ENCODE measurements around the gene BMPR1B. TPM values are rescaled to one million over a fixed set of nuclear protein-coding genes. Genes with fewer than 3 reads are reported as not detected.

The BMPR1B gene
- total RNA-seq, 1 experiment from 2014 or later: 0.35 TPM

- H2BK5ac ChIP-seq (ENCODE audit: insufficient read length, low read length): no peak overlapping the region
- H2AK5ac ChIP-seq (ENCODE audit: insufficient read length, low read length): no peak overlapping the region
- no peak overlapping the region for H3K4ac ChIP-seq (ENCODE audit: low read depth, low read length)
- no peak overlapping the region for H4K5ac ChIP-seq (ENCODE audit: insufficient read length, low read depth, low read length)
- H3T11ph ChIP-seq (ENCODE audit: low read length): no peak overlapping the region
- no peaks in the 10 kb centered on the region for H3K79me1 ChIP-seq (ENCODE audit: insufficient read depth, low read depth, low read length, poor library complexity, severe bottlenecking)
- Mint-ChIP-seq H3K36me3 (ENCODE audit: insufficient read depth in 1 of 3, low read depth in 3 of 3) (no peaks in the 10 kb centered on the region; a peak in 1 of 7 replicates), H3K4me1 (peaks cover 5 to 10% of the 10 kb centered on the region in 2 experiments), H3K27ac (no peak overlapping the region), H3K4me3 (no peak overlapping the region), H3K27me3 (ENCODE audit: low read depth) (no peaks in the 10 kb centered on the region; the same call in 1 of the 2 replicates), H3K9me3 (no peaks in the 10 kb centered on the region)
- no peak overlapping the region for H4K8ac ChIP-seq (replicated peaks; ENCODE audit: insufficient read length, low read depth, low read length)
- H4K20me1 ChIP-seq (ENCODE audit: control insufficient read depth, insufficient read depth, insufficient read length): no peaks in the 10 kb centered on the region
- no peaks in the 10 kb centered on the region for H3K4me1 ChIP-seq (ENCODE audit: insufficient read depth, low read length)
- no peak overlapping the region for H3K4me2 ChIP-seq (ENCODE audit: insufficient read depth, insufficient read length, low read length)
- no peak for DNase-seq
- no peak overlapping the region for H2BK20ac ChIP-seq (ENCODE audit: low read depth, low read length, poor library complexity, severe bottlenecking)
- H2BK120ac ChIP-seq (ENCODE audit: low read depth, low read length, poor library complexity, severe bottlenecking): no peak overlapping the region
- H3K56ac ChIP-seq (ENCODE audit: insufficient read length, low read depth, low read length): no peak overlapping the region
- no peak overlapping the region for H2BK15ac ChIP-seq (ENCODE audit: low read depth, low read length)
- TF ChIP-seq, protein P1, sequence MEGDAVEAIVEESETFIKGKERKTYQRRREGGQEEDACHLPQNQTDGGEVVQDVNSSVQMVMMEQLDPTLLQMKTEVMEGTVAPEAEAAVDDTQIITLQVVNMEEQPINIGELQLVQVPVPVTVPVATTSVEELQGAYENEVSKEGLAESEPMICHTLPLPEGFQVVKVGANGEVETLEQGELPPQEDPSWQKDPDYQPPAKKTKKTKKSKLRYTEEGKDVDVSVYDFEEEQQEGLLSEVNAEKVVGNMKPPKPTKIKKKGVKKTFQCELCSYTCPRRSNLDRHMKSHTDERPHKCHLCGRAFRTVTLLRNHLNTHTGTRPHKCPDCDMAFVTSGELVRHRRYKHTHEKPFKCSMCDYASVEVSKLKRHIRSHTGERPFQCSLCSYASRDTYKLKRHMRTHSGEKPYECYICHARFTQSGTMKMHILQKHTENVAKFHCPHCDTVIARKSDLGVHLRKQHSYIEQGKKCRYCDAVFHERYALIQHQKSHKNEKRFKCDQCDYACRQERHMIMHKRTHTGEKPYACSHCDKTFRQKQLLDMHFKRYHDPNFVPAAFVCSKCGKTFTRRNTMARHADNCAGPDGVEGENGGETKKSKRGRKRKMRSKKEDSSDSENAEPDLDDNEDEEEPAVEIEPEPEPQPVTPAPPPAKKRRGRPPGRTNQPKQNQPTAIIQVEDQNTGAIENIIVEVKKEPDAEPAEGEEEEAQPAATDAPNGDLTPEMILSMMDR (conservative IDR thresholded peaks at IDR 0.05): peak; percentile 67
- no peak overlapping the region for H3K9ac ChIP-seq (ENCODE audit: extremely low read depth, insufficient read length, low read length)
- no peak overlapping the region for H2BK12ac ChIP-seq (ENCODE audit: insufficient read length, low read depth, low read length)
- no peak overlapping the region for H3K18ac ChIP-seq (ENCODE audit: insufficient read length, low read depth, low read length)
- H3K27ac ChIP-seq (ENCODE audit: insufficient read length, low read depth, low read length): no peak overlapping the region
- no peaks in the 10 kb centered on the region for H3K9me3 ChIP-seq (ENCODE audit: control insufficient read depth, low read depth, low read length)
- WGBS (ENCODE audit: extremely low coverage, insufficient read length, low lambda C conversion rate): no CpG with 5 or more reads among the region's 5 CpGs
- H3K14ac ChIP-seq (ENCODE audit: insufficient read depth, low read length): no peak overlapping the region
- no peaks in the 10 kb centered on the region for H3K23me2 ChIP-seq (ENCODE audit: insufficient read length, low read depth, low read length, poor library complexity, severe bottlenecking)
- H3K79me2 ChIP-seq (ENCODE audit: insufficient read depth, low read length): no peaks in the 10 kb centered on the region
- H3K27me3 ChIP-seq (ENCODE audit: insufficient read depth, low read length): no peaks in the 10 kb centered on the region
- H3K23ac ChIP-seq (ENCODE audit: insufficient read length, low read depth, low read length): no peak overlapping the region
- no peak overlapping the region for H2AFZ ChIP-seq (ENCODE audit: low read length)
- no peak overlapping the region for H4K91ac ChIP-seq (ENCODE audit: insufficient read length, low read depth, low read length)
Observed at GRCh38 chr4:95204873-95205272, 447.1 kb downstream of the BMPR1B start.

Data from H9 (cell line).